Peyer's patch (tissue), 4 donors: ENCODE measurements around the gene IL3RA.

Experiments
- POLR2A ChIP-seq, 2 donors: fragments of 450-650 bp; IDR thresholded peaks; one replicate each; pipeline ENCODE4 v1.5.1; 2017; ENCODE audit warnings: antibody characterized with exemption in 2 of 2, mild to moderate bottlenecking in 2 of 2, moderate library complexity in 2 of 2
- TF ChIP-seq, protein P1 (sequence below), 6 experiments: fragments of 450-650 bp in 4 of 6; fragments of 200-600 bp in 2 of 6; sonication (generic) in 1 of 6; IDR thresholded peaks; one replicate each; pipeline ENCODE4 v1.5.1; 2017 to 2019; ENCODE audit warnings: antibody characterized with exemption in 6 of 6, mild to moderate bottlenecking in 3 of 6, moderate library complexity in 1 of 6

- no peak for TF ChIP-seq POLR2A (IDR thresholded peaks at IDR 0.05)
- TF ChIP-seq, protein P1, sequence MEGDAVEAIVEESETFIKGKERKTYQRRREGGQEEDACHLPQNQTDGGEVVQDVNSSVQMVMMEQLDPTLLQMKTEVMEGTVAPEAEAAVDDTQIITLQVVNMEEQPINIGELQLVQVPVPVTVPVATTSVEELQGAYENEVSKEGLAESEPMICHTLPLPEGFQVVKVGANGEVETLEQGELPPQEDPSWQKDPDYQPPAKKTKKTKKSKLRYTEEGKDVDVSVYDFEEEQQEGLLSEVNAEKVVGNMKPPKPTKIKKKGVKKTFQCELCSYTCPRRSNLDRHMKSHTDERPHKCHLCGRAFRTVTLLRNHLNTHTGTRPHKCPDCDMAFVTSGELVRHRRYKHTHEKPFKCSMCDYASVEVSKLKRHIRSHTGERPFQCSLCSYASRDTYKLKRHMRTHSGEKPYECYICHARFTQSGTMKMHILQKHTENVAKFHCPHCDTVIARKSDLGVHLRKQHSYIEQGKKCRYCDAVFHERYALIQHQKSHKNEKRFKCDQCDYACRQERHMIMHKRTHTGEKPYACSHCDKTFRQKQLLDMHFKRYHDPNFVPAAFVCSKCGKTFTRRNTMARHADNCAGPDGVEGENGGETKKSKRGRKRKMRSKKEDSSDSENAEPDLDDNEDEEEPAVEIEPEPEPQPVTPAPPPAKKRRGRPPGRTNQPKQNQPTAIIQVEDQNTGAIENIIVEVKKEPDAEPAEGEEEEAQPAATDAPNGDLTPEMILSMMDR (IDR thresholded peaks at IDR 0.05), result peak in 1 of 6 experiments; percentile 3
These were observed 55.9 kb downstream of the IL3RA start for GRCh38 chrX:1392376-1393068.
